Right lobe of liver (tissue), 6 donors: ENCODE results near the gene CILP2. TPM values are rescaled to one million over a fixed set of nuclear protein-coding genes. Genes with fewer than 3 reads are reported as not detected.

Experiments
- ATAC-seq, 4 donors: fragments of 200-7000 bp; cut with Tn5 transposase; one replicate each; pipeline ENCODE4 v1.9.1; 2020; ENCODE audit warnings: mild to moderate bottlenecking in 4 of 4, moderate library complexity in 4 of 4
- DNase-seq, 3 donors: peaks; one replicate each; pipeline ENCODE4 v3.0.0-alpha.2; 2020
- H3K27ac ChIP-seq, 3 donors: fragments of 200-600 bp; one replicate each; pipeline ENCODE4 v1.8.0; 2022
- H3K27me3 ChIP-seq, 2 donors: fragments of 200-600 bp; one replicate each; pipeline ENCODE4 v1.8.0; 2022
- H3K36me3 ChIP-seq, 4 donors: fragments of 200-600 bp; sonication (generic) in 1 of 4; one replicate each; pipeline versions ENCODE4 v1.5.1 to v1.8.0; 2017 to 2022; ENCODE audit warnings: control low read depth in 1 of 4
- H3K4me1 ChIP-seq, 4 donors: fragments of 200-600 bp; sonication (generic) in 1 of 4; one replicate each; pipeline versions ENCODE4 v1.5.1 to v1.8.0; 2017 to 2022; ENCODE audit warnings: control low read depth in 1 of 4
- H3K4me3 ChIP-seq, 3 donors: fragments of 200-600 bp; one replicate each; pipeline ENCODE4 v1.8.0; 2022
- H3K9me3 ChIP-seq, 4 donors: fragments of 200-600 bp; sonication (generic) in 1 of 4; one replicate each; pipeline versions ENCODE4 v1.5.1 to v1.8.0; 2017 to 2022; ENCODE audit warnings: control low read depth in 1 of 4
- POLR2A ChIP-seq: fragments of 450-650 bp; IDR thresholded peaks from one replicate; pipeline ENCODE4 v1.6.1; 2017; ENCODE audit warnings: antibody characterized with exemption, mild to moderate bottlenecking
- WGBS: methylation state at CpG from one replicate; pipeline ENCODE4 v1.1.6; 2018; ENCODE audit warnings: low coverage, low lambda C conversion rate; ENCODE audit not compliant: insufficient coverage; ENCODE audit errors: missing lambda C conversion rate; 5-methylcytosine and 5-hydroxymethylcytosine counted together
- intact Hi-C, 2 donors: fragments of 100-400 bp; cut with DNase I; formaldehyde crosslinking; loops; one replicate each; pipeline versions ENCODE4 v1.11.2 to v1.14.1; 2022
- total RNA-seq, 6 experiments: library from RNA; depleted of rRNA in 2 of 6; stranded (reverse); fragments of >200 nt in 2 of 6; fragmentation: NEBNext Ultra II Directional in 3 of 6; extraction: Animal tissue kit (Norgen Biotek cat#: 25700) in 3 of 6; gene quantifications; one replicate each; pipeline versions ENCODE4 v1.1.0 to v1.2.4, GENCODE V29; 2016 to 2023
- TF ChIP-seq, protein P1 (sequence below), 4 donors: fragments of 200-600 bp in 3 of 4; fragments of 450-650 bp in 1 of 4; IDR thresholded peaks; one replicate each; pipeline versions ENCODE4 v1.5.1 to v1.8.0; 2016 to 2022; ENCODE audit warnings: antibody characterized with exemption in 4 of 4, mild to moderate bottlenecking in 2 of 4
- donor health status: DM: no; HTN: yes; CAD: no.
- donor health status: DM: no; HTN: no; CAD: no.
- donor health status: DM: no; HTN: no; CAD: no.
- donor health status: DM: no; HTN: yes; CAD: no.
- donor health status: DM: no; HTN: yes; CAD: no.

The CILP2 gene
- total RNA-seq, 6 experiments from 2014 or later, result 0.05 to 0.33 (median 0.19) TPM; not detected in 2

- intact Hi-C loops, result no loop called here
- no peak overlapping the region for H3K4me3 ChIP-seq
- 100% methylated on average over 1 of the region's 3 CpGs for WGBS
- no peaks in the 10 kb centered on the region for H3K27me3 ChIP-seq
- no peaks in the 10 kb centered on the region for H3K4me1 ChIP-seq
- ATAC-seq, result no peak
- no peak overlapping the region for H3K27ac ChIP-seq
- no peaks in the 10 kb centered on the region for H3K36me3 ChIP-seq
- no peaks in the 10 kb centered on the region for H3K9me3 ChIP-seq
- TF ChIP-seq POLR2A, result no peak
- TF ChIP-seq, protein P1, sequence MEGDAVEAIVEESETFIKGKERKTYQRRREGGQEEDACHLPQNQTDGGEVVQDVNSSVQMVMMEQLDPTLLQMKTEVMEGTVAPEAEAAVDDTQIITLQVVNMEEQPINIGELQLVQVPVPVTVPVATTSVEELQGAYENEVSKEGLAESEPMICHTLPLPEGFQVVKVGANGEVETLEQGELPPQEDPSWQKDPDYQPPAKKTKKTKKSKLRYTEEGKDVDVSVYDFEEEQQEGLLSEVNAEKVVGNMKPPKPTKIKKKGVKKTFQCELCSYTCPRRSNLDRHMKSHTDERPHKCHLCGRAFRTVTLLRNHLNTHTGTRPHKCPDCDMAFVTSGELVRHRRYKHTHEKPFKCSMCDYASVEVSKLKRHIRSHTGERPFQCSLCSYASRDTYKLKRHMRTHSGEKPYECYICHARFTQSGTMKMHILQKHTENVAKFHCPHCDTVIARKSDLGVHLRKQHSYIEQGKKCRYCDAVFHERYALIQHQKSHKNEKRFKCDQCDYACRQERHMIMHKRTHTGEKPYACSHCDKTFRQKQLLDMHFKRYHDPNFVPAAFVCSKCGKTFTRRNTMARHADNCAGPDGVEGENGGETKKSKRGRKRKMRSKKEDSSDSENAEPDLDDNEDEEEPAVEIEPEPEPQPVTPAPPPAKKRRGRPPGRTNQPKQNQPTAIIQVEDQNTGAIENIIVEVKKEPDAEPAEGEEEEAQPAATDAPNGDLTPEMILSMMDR (IDR thresholded peaks at IDR 0.05), result no peak
- no peak for DNase-seq
Measured at GRCh38 chr19:19567391-19567790, 29.3 kb downstream of the CILP2 start.

GRCh38 chr19:19568802-19569756 is 31.0 kb downstream of the CILP2 start:
- no peaks in the 10 kb centered on the region for H3K27me3 ChIP-seq
- TF ChIP-seq, protein P1 (IDR thresholded peaks at IDR 0.05), result no peak
- TF ChIP-seq POLR2A, result no peak
- no peak overlapping the region for H3K27ac ChIP-seq
- no peaks in the 10 kb centered on the region for H3K36me3 ChIP-seq
- H3K9me3 ChIP-seq, result no peaks in the 10 kb centered on the region
- 84% methylated on average over 20 of the region's 25 CpGs for WGBS
- intact Hi-C loops, result no loop called here
- no peaks in the 10 kb centered on the region for H3K4me1 ChIP-seq
- DNase-seq (no peak), ATAC-seq (no peak)
- no peak overlapping the region for H3K4me3 ChIP-seq

DNA sequence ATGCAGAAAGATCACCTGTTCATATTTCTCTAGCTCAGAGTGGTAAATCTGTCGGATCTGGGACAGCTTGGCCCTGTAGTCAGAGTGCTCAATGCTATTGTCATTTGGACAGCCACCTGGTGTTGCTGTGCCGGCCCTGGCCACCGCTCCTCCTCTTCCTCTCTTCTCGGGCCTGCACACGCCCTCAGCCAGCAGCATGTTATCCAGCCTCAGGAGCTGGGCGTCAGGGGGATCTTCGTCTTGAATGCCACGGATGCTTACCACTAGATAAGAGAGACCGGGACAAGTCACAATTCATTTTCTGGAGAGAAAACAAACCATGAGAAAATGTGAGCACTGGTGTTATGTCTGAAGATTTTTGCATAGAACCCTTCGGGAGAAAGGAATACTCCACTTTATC is 32.5 kb downstream of the CILP2 start:
- Histone ChIP-seq H3K27ac (no peak overlapping the region), H3K4me1 (no peaks in the 10 kb centered on the region), H3K4me3 (no peak overlapping the region), H3K27me3 (no peaks in the 10 kb centered on the region), H3K9me3 (no peaks in the 10 kb centered on the region), H3K36me3 (no peaks in the 10 kb centered on the region)
- no peak for ATAC-seq
- intact Hi-C loops, result no loop called here
- TF ChIP-seq, protein P1 (IDR thresholded peaks at IDR 0.05), result no peak
- TF ChIP-seq POLR2A, result no peak
- 34% methylated on average over 3 of the region's 10 CpGs for WGBS
- DNase-seq, result no peak

- no peak for DNase-seq
Measured at GRCh38 chr19:19571071-19571786, 33.2 kb downstream of the CILP2 start.

More at GRCh38 chr19:19571071-19571786, 33.2 kb downstream of the CILP2 start:
- H3K9me3 ChIP-seq, result no peaks in the 10 kb centered on the region
- TF ChIP-seq, protein P1 (IDR thresholded peaks at IDR 0.05), result no peak
- TF ChIP-seq POLR2A, result no peak
- H3K4me1 ChIP-seq, result no peaks in the 10 kb centered on the region
- no peaks in the 10 kb centered on the region for H3K36me3 ChIP-seq
- no peak for ATAC-seq
- 56% methylated on average over 3 of the region's 11 CpGs for WGBS
- H3K27ac ChIP-seq, result no peak overlapping the region
- H3K4me3 ChIP-seq, result no peak overlapping the region
- H3K27me3 ChIP-seq, result no peaks in the 10 kb centered on the region
- intact Hi-C loops, result no loop called here
